Astrocyte (in vitro differentiated cells and primary cell): ENCODE results near the gene TRPV5. TPM values are rescaled to one million over a fixed set of nuclear protein-coding genes. Genes with fewer than 3 reads are reported as not detected.

Source experiments
- DNase-seq: peaks from one replicate; pipeline ENCODE4 v3.0.0-alpha.2; 2010; ENCODE audit warnings: low read depth
- FAIRE-seq: peaks from 2 replicates; lab custom pipeline; 2011; peaks lifted over from hg19 to GRCh38; lab: Jason Lieb, UNC
- H2AFZ ChIP-seq: 2 replicates; pipeline ENCODE4 v1.6.0; 2012; ENCODE audit warnings: low read depth, low read length, inconsistent platforms
- H3K27ac ChIP-seq: 2 replicates; pipeline ENCODE4 v1.5.1; 2011; ENCODE audit warnings: low read depth, low read length, inconsistent platforms
- H3K27me3 ChIP-seq: 2 replicates; pipeline ENCODE4 v1.6.0; 2011; ENCODE audit warnings: low read length, inconsistent platforms; ENCODE audit not compliant: insufficient read depth
- H3K36me3 ChIP-seq: 2 replicates; pipeline ENCODE4 v1.5.1; 2011; ENCODE audit warnings: low read length, inconsistent platforms; ENCODE audit not compliant: insufficient read depth
- H3K4me1 ChIP-seq: 2 replicates; pipeline ENCODE4 v1.5.1; 2011; ENCODE audit warnings: low read length, inconsistent platforms; ENCODE audit not compliant: insufficient read depth
- H3K4me2 ChIP-seq: 2 replicates; pipeline ENCODE4 v1.6.0; 2012; ENCODE audit warnings: low read length, inconsistent platforms
- H3K4me3 ChIP-seq: 2 replicates; pipeline ENCODE4 v1.5.1; 2011; ENCODE audit warnings: low read depth, mild to moderate bottlenecking, low read length, inconsistent platforms; ENCODE audit not compliant: insufficient read depth
- H3K79me2 ChIP-seq: 2 replicates; pipeline ENCODE4 v1.6.0; 2012; ENCODE audit warnings: mild to moderate bottlenecking, low read length, inconsistent platforms; ENCODE audit not compliant: insufficient read depth
- H3K9ac ChIP-seq: 2 replicates; pipeline ENCODE4 v1.6.0; 2012; ENCODE audit warnings: mild to moderate bottlenecking, low read length, inconsistent platforms
- H3K9me3 ChIP-seq: 2 replicates; pipeline ENCODE4 v1.5.1; 2012; ENCODE audit warnings: low read depth, mild to moderate bottlenecking, low read length, inconsistent platforms; ENCODE audit not compliant: insufficient read depth
- H4K20me1 ChIP-seq: 2 replicates; pipeline ENCODE4 v1.6.0; 2012; ENCODE audit warnings: low read length, inconsistent platforms; ENCODE audit not compliant: insufficient read depth
- H3K27ac Mint-ChIP-seq: one replicate; pipeline ENCODE4 v1.8.0; 2021; ENCODE audit warnings: mild to moderate bottlenecking, mixed read lengths; ENCODE audit not compliant: unreplicated experiment
- H3K27me3 Mint-ChIP-seq: one replicate; pipeline ENCODE4 v1.8.0; 2021; ENCODE audit warnings: low read depth, mixed read lengths; ENCODE audit not compliant: unreplicated experiment
- H3K36me3 Mint-ChIP-seq: one replicate; pipeline ENCODE4 v1.8.0; 2021; ENCODE audit warnings: low read depth, mixed read lengths; ENCODE audit not compliant: unreplicated experiment
- H3K4me1 Mint-ChIP-seq: one replicate; pipeline ENCODE4 v1.8.0; 2021; ENCODE audit warnings: low read depth, mixed read lengths; ENCODE audit not compliant: unreplicated experiment
- H3K4me3 Mint-ChIP-seq: one replicate; pipeline ENCODE4 v1.8.0; 2021; ENCODE audit warnings: mild to moderate bottlenecking, moderate library complexity, mixed read lengths; ENCODE audit not compliant: unreplicated experiment
- H3K9me3 Mint-ChIP-seq: one replicate; pipeline ENCODE4 v1.8.0; 2021; ENCODE audit warnings: mild to moderate bottlenecking, mixed read lengths; ENCODE audit not compliant: unreplicated experiment
- EZH2 ChIP-seq: IDR thresholded peaks from 2 replicates; pipeline ENCODE4 v1.6.1; 2012; ENCODE audit warnings: mild to moderate bottlenecking, low read length, inconsistent platforms; ENCODE audit not compliant: insufficient read depth
- total RNA-seq: library from RNA; stranded (reverse); gene quantifications from 2 replicates; pipeline ENCODE4 v1.2.1, GENCODE V29; 2021
- TF ChIP-seq, protein P1 (sequence below): IDR thresholded peaks from 2 replicates; pipeline ENCODE4 v1.5.1; 2011; ENCODE audit warnings: low read depth, mild to moderate bottlenecking, inconsistent platforms, low read length, moderate library complexity; ENCODE audit not compliant: insufficient read depth

TRPV5 gene
- total RNA-seq, 1 donor from 2014 or later, result not detected

DNA sequence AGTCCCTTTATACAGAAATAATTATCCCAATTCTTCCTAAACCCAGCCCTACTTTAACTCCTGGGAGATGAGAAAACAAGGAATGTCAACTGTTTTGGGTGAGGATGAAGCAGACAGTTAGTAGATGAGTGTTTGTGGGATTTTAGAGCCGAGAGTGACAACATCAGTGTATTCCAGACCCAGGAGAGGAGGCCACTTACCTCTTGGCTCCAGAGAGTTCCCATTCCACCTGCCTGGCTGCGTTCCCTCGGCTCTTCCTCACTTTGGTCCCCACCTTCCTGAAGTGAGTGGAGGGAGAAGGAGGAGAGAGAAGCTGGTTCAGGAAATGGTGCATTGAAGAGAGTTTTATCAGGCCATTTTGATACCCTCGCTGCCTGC, 28.0 kb upstream of the TRPV5 start:
- Mint-ChIP-seq H3K27me3 (peaks cover 12% of the 10 kb centered on the region), H3K27ac (no peak overlapping the region), H3K4me1 (peaks cover 8% of the 10 kb centered on the region), H3K4me3 (no peak overlapping the region), H3K9me3 (peaks cover 3% of the 10 kb centered on the region), H3K36me3 (peaks cover 2% of the 10 kb centered on the region)
- H3K4me3 ChIP-seq, result no peak overlapping the region
- no peaks in the 10 kb centered on the region for H3K9me3 ChIP-seq
- FAIRE-seq (no peak), DNase-seq (no peak)
- no peaks in the 10 kb centered on the region for H3K4me1 ChIP-seq
- H3K36me3 ChIP-seq, result no peaks in the 10 kb centered on the region
- H3K9ac ChIP-seq, result no peak overlapping the region
- no peaks in the 10 kb centered on the region for H3K79me2 ChIP-seq
- H2AFZ ChIP-seq, result no peak overlapping the region
- TF ChIP-seq, protein P1, sequence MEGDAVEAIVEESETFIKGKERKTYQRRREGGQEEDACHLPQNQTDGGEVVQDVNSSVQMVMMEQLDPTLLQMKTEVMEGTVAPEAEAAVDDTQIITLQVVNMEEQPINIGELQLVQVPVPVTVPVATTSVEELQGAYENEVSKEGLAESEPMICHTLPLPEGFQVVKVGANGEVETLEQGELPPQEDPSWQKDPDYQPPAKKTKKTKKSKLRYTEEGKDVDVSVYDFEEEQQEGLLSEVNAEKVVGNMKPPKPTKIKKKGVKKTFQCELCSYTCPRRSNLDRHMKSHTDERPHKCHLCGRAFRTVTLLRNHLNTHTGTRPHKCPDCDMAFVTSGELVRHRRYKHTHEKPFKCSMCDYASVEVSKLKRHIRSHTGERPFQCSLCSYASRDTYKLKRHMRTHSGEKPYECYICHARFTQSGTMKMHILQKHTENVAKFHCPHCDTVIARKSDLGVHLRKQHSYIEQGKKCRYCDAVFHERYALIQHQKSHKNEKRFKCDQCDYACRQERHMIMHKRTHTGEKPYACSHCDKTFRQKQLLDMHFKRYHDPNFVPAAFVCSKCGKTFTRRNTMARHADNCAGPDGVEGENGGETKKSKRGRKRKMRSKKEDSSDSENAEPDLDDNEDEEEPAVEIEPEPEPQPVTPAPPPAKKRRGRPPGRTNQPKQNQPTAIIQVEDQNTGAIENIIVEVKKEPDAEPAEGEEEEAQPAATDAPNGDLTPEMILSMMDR, result no peak
- TF ChIP-seq EZH2, result no peak
- no peaks in the 10 kb centered on the region for H4K20me1 ChIP-seq
- no peak overlapping the region for H3K4me2 ChIP-seq
- no peak overlapping the region for H3K27ac ChIP-seq
- peaks cover 4% of the 10 kb centered on the region for H3K27me3 ChIP-seq

- H3K36me3 Mint-ChIP-seq, result peaks cover 2% of the 10 kb centered on the region
- TF ChIP-seq, protein P1, result no peak
- TF ChIP-seq EZH2, result no peak
- H3K27ac Mint-ChIP-seq, result no peak overlapping the region
- H3K4me1 ChIP-seq, result no peaks in the 10 kb centered on the region
- H3K9me3 ChIP-seq, result no peaks in the 10 kb centered on the region
- H3K27me3 ChIP-seq, result peaks cover 4% of the 10 kb centered on the region
- peaks cover 13% of the 10 kb centered on the region for H3K4me1 Mint-ChIP-seq
- H3K4me3 Mint-ChIP-seq, result no peak overlapping the region
- no peak for FAIRE-seq
- no peak overlapping the region for H2AFZ ChIP-seq
- no peak overlapping the region for H3K4me3 ChIP-seq
- no peaks in the 10 kb centered on the region for H3K79me2 ChIP-seq
- no peaks in the 10 kb centered on the region for H3K36me3 ChIP-seq
- no peak overlapping the region for H3K27ac ChIP-seq
- H3K9ac ChIP-seq, result no peak overlapping the region
- H3K9me3 Mint-ChIP-seq, result peaks cover 5% of the 10 kb centered on the region
- no peaks in the 10 kb centered on the region for H4K20me1 ChIP-seq
- H3K4me2 ChIP-seq, result no peak overlapping the region
- no peak for DNase-seq
- peaks cover 12% of the 10 kb centered on the region for H3K27me3 Mint-ChIP-seq
Observed at GRCh38 chr7:142960955-142961512, 27.5 kb upstream of the TRPV5 start.

DNA sequence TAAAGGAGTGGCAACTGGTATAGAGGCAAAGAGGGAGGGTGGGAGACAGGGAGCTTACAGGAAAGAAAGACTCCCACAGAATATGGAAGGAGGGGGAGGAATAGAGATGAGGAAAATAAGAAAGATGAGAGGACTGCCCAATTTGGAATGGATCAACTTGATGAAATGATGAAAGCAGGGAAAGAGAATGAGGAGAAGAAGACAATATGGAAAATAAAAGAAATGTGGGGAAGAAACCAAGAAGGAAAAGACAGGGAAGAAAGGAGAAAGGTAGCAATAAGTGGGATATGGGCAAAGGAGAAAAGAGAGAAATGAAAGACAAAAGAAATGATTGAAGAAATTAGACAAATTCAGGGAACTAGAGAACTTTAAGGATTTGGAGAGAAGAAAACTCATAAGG, 25.7 kb upstream of the TRPV5 start:
- no peak overlapping the region for H3K9ac ChIP-seq
- no peak for TF ChIP-seq EZH2
- TF ChIP-seq, protein P1, result no peak
- peaks cover 13% of the 10 kb centered on the region for H3K4me1 Mint-ChIP-seq
- H3K4me1 ChIP-seq, result no peaks in the 10 kb centered on the region
- H3K36me3 ChIP-seq, result no peaks in the 10 kb centered on the region
- H3K79me2 ChIP-seq, result no peaks in the 10 kb centered on the region
- no peak overlapping the region for H2AFZ ChIP-seq
- FAIRE-seq (no peak), DNase-seq (no peak)
- H3K27ac Mint-ChIP-seq, result no peak overlapping the region
- H3K4me3 ChIP-seq, result no peak overlapping the region
- H3K36me3 Mint-ChIP-seq, result peaks cover 2% of the 10 kb centered on the region
- no peak overlapping the region for H3K4me2 ChIP-seq
- peaks cover 6% of the 10 kb centered on the region for H3K9me3 ChIP-seq
- H3K27ac ChIP-seq, result no peak overlapping the region
- H3K4me3 Mint-ChIP-seq, result no peak overlapping the region
- no peaks in the 10 kb centered on the region for H3K27me3 ChIP-seq
- H3K9me3 Mint-ChIP-seq, result peaks cover 10% of the 10 kb centered on the region
- no peaks in the 10 kb centered on the region for H4K20me1 ChIP-seq
- H3K27me3 Mint-ChIP-seq, result peaks cover 12% of the 10 kb centered on the region
